22Rv1 (cell line): ENCODE results near the gene A4GALT.
A peak's percentile ranks its signal among the peaks of the same experiment; 100 is the strongest.

ENCODE experiments used
- H3K27ac ChIP-seq: fragments of 450-650 bp; 2 replicates; pipeline ENCODE4 v1.5.1; 2017
- CTCF ChIP-seq: fragments of 450-650 bp; IDR thresholded peaks from 2 replicates; pipeline ENCODE4 v1.5.1; 2017; ENCODE audit warnings: mild to moderate bottlenecking
- ZFX ChIP-seq: fragments of 450-650 bp; IDR thresholded peaks from 2 replicates; pipeline ENCODE4 v1.6.1; 2017; ENCODE audit warnings: antibody characterized with exemption, borderline replicate concordance

A4GALT gene

GRCh38 chr22:42693055-42693762 lies 27.5 kb downstream of the A4GALT start:
- TF ChIP-seq CTCF: no peak
- TF ChIP-seq ZFX: no peak
- no peak overlapping the region for H3K27ac ChIP-seq

DNA sequence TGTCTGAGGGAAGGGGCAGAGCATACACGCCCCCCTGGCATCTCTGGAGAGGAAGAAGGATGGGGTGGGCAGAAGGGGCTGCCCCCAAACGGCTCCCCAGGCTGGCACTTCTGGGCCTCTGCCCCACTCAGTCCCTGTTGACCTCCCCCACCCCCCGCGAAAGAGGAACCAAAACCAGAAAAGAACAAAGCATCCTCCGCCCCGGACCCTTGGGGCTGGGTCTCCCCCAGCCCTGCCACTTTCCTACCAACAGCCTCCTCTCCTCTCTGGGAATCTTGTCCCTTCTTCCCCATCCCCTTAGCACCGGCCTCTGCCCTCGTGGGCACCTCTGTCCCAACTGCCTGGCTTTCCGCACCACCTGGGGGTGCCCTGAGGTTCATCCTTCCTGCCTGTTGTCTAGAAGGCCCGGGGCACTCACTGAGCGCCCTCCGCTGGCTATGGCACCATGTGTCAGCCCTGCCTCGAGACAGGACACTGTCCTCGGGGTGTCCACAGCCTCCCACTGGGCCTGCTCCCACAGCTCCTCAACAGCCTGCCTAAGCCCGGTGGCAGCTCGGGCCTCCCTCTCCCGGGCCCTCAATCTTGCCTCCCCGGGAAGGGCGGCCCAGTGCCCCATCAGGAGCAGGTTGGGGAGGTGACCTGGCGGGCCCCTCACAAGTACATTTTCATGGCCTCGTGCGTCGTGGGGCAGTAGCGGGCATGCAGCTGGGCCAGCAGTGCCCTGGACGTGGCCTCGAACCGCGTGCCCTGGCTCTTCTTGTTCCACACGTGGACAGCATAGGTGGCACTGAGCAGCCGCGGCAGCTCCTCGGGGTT lies 28.2 kb downstream of the A4GALT start:
- no peak overlapping the region for H3K27ac ChIP-seq
- TF ChIP-seq CTCF (no peak), ZFX (no peak)

DNA sequence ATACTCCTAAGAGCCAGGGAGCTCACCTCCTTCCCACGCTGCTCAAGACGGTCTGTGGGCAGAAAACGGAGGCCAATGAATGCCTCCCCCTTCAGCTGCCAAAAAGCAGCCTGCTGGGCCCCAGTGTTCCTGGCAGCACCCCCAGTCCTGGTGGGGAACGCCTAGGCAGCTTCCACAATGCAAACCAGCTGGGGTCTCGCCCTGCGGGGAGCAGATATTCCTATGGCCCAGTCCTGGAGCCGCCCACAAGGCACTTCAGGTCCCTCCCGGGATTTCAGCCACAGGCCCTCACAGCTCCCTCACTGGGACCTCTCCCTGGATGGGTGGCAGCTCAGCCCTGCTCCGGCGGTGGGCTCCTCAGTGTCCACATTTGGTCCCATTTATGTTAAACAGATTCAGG lies 29.2 kb downstream of the A4GALT start:
- no peak for TF ChIP-seq ZFX
- TF ChIP-seq CTCF: no peak
- H3K27ac ChIP-seq: no peak overlapping the region

DNA sequence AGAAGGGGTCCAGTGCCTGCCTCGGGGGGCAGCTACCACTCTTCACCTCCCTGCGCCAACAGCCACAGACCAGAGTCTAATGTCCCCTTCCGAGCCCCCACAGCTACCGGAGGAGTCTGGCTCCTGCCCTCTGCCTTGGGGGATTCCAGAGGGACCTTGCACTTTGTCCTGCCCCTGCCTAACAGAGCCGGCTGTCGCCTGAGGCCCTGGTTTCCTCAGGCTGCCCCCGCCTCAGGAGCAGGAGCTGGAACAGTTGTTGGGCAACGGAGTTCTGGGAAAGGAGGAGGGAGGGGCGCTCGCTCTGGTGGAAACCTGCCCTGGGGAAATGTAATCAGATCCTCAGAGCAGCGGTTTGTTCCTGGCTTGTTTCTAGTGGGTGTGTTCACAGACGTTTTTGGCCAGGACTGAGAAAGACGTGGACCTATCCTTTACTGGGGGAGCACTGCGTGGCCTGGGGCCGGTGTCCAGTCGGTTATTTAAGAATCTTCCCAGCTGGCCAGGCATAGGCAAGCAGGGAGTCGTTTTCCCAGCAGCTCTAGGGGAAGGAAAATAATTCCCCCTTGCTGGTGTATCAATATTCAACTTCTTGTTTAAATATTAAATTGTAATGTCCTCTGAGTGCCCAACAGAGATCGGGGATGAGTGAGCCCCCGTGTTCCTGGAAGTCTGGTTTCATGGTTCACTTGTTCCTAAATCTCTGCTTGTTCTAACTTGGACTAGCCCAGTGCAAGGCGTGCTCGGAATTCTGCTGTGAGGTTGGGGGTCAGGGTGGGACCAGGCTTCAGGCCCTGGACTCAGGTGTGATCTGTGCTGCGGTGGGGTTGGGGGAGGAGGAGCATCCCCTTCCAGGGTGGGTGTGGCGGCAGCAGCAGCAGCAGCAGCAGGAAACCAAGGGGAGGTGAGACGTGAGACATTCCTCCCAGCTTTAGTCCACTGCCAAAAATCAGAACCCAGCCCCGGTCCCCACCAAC lies 32.1 kb downstream of the A4GALT start:
- H3K27ac ChIP-seq: peak overlapping the region; percentile 49

GRCh38 chr22:42686756-42687491 lies 33.7 kb downstream of the A4GALT start:
- TF ChIP-seq ZFX: no peak
- H3K27ac ChIP-seq: no peak overlapping the region

More for the DNA sequence above, 32.1 kb downstream of the A4GALT start:
- TF ChIP-seq ZFX: no peak
- TF ChIP-seq CTCF: no peak

- TF ChIP-seq ZFX: no peak
- TF ChIP-seq CTCF: no peak
- no peak overlapping the region for H3K27ac ChIP-seq
Observed at GRCh38 chr22:42685941-42686653, 34.6 kb downstream of the A4GALT start.
